Colon (tissue), 2 donors: ENCODE results near the gene TM4SF18.
"Not testable (repeated sequence)": the region's sequence is repeated elsewhere in the genome, so short reads cannot be mapped to it uniquely, and the experiment has no call there.

Source experiments
- FAIRE-seq: peaks from 2 replicates; lab custom pipeline; 2012; peaks lifted over from hg19 to GRCh38; lab: Jason Lieb, UNC
- donor health status: control.
- donor health status: control.

TM4SF18 gene

DNA sequence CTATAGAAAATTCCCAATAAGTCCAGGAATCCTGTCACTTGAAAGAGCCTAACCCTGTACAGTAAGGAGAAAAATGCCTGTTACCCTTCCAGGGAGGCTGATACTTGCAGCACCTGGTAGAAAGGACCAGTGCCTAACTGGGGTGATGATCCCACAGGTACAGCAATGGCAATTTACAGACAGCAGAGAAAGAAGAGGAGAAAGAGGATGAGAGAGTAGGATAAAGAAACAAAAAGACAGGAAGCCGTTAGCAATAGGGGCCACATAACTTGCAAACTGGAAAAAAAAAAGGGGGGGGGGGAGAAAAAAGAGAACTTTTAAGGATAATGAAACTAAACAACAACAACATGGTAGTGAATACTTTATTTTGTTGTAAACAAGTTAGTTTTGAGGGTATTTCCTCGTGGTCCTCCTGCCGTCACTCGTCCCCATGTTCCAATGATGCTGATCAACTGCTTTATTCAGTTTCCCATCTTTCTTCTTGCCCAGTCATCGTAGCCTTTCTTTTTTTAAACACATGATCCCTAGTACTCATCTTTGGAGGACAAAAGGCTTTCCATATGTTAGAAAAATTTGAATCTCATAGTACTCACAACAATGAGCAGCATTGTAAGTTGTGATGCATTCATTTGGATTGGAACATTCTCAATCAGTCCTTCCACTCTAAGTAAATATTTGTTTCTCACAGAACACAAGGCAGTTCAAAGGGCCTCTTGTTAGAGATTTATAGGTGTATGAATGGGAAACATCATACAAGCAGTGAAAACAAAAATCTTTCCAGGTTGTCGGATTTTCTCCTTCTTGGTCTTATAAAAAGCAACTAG is 35.5 kb upstream of the TM4SF18 start:
- FAIRE-seq = no peak

DNA sequence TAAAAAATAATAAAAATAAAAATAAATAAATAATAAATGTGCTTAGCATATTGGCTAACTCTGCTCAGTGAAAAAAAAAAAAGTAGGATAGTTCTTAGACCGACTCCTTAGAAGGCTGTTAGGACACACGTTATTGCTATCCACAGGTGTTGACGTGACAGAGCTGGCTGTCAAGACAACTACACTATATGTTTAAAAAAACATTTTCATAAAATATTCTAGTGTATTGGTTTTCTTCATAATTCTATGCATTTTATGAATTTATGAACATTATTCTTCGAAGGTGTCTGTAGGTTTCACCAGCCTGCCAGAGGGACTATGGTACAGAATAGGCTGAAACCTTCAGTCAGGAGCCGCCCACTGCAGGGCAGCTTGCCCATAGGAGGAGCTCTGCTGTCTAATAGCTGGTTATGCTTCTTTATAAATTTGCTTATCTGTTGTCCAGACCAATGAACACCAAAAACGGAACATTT is 34.8 kb upstream of the TM4SF18 start:
- no peak for FAIRE-seq

DNA sequence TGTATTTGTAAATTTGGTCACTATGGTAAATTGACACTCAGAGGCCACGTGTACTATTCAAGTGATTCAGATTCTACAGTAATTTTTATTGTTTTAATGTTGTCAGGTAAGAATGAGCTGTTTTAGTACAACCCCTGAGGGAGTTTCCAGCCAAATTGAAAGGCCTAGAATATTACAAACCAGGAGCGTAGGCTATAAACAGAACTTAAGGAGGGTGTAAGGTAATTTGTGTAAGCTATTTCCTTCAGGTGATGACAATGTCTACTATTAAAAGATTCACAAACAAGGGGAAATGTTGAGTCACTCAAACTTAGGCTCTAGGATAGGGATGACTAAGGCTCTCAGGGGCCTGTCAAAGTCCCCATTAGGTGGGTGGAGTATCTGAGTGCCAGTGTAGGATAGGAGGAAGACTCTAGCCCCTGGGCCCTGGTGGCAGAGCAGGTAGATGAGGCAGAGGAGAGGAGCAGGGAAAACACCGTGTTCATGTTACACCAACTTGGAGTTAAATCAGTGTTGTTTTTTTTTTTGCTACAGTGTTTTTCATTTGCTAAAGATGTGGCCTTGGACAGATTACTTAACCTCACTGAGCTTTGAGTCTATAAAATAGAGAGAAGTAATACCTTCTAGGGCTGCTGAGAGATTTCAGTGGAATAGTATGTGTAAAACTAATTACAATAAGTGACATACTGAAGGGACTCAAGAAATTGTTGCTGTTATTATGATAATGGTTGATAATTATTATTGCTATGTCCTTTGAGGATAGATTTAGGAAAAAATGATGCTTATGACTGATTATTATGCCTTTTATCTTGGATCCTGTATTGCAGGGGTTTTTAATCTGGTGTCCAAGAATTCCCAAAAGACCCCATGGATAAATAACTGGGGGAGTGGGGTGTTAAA is 33.8 kb upstream of the TM4SF18 start:
- FAIRE-seq = no peak

DNA sequence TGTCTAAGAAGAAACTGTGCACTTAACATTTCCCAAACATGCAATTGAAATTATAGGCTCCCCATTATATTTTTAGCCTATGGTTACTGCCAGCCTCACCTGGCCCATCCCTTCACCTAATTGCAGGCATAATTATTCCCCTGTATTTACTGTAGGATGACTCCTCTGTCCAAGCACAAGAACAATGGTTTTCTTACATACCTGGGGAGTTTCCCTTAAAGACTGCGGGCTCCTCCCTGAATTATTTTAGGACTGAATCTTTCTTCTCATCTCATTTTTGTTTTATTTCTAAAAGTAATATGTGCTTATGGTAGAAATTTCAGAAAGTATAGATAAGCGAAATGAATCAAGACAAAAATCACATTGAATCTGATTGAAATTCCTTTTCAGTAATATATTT is 32.6 kb upstream of the TM4SF18 start:
- FAIRE-seq = no peak

DNA sequence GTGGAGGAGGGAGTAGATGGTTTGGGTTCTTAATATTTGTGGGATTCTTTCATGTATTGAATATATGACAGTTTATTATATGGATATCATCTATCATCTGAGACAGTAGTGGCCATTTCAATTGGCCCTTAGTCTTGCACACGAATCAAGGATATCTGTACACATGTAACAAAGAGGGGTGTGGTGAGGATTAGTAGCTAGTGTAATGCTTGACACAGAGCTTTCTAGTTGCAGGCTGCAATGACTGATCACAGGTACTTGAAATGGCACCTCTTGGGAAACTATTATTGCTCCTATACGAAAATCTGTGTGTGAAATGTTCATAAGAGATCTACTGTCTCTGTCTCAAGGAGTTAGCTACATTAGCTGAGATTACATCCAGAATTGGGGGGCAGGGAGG is 31.2 kb upstream of the TM4SF18 start:
- FAIRE-seq = no peak

DNA sequence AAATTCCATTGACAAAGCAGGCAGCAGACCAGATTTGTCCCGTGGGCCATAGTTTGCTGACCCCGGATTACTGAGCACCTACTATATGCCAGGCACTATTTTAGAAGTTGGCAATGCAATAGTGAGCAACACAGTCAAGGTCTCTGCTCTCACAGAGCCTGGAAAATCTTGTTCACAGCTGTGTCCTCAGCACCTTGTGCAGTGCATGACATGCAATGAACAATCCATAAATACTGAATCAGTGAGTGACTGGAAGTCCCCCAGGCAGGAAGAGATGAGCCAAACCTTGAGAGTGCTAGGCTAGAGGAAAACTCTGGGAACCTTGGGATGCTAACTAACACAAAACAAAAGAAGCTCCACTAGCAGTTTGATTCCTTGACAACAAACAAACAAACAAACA is 29.6 kb upstream of the TM4SF18 start:
- no peak for FAIRE-seq

DNA sequence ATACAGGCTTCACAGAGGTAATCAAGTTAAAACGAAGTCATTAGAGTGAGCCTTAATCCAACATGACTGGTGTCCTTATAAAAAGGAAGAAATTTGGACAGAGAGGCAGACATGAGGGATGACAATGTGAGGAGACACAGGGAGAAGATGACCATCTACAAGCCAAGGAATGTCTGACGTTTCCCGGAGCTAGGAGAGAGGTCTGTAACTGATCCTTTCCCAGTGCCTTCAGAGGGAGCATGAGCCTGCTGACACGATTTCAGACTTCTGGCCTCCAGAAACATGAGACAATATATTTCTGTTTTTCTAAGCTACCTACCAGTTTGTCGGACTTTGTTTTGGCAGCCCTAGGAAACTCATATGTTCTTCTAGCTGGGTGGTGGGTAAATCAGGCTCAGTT is 28.9 kb upstream of the TM4SF18 start:
- FAIRE-seq = no peak

DNA sequence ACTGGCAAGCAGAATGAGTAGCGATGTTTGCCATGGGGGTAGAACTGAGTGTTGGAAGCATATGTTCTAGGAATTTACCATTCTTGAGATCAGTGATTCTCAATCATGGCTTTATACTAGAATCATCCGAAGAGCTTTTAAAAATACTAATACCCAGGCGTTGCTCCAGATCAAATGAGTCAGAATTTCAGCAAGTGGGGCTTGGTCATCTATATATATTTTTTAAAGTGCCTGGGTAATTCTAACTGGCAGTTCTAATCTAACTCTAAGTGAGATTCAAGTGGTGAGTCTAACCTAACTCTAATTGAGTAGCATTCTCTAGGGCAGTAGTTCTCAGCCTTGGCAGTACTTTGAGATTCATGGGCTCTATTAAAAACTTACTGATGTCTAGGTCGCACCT is 23.2 kb upstream of the TM4SF18 start:
- FAIRE-seq = no peak

DNA sequence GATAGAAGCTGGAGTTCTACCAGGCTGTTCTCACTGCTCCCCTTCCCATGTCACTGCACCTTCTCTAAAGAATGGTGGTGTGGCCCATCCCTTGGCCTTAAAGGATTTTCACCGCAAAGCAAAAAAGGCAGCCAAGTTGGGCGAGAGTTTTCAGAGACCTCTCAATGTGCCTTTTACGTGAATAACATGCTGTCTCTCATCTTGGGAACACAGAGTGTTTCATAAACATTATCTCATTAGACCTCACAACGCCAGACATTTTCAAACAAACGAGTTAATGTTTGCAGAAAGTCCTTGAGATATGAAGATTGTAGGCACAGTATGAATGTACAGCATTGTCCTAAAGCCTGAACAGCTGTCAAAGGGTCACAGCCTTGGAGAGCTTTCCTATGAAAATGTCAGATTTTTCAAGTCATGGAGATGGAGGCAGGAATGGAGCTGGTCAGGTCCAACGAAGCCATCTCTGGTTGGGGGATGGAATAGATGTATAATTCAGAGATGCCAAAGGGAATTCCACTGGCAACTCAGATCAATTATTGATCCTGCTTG is 22.7 kb upstream of the TM4SF18 start:
- no peak for FAIRE-seq

DNA sequence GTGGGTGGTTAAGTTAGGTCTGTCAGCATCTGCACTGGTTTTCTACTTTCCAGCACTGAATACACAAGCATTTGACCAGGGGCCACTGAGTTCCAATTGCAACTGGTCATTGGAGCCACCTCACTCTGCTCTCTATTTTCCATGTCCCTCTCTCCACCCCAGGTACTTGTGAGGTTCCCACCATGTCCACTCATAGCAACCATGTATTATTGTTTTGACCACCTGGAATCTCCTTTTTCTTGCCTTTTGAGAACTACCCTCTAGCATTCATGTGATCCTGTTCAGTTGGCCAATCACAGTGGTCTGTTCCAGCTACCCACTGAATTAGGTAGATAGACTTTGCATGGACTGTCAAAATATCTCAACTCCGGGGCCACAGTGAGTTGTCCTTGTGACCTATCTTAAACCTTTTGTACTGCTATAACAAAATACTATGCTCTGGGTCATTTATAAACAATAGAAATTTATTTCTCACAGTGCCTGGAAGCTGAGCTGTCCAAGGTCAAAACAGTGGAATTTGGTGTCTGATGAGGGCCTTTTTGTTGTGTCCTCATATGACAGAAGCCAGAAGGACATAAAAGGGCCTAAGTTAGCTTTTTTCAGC is 20.2 kb upstream of the TM4SF18 start:
- FAIRE-seq = no peak

DNA sequence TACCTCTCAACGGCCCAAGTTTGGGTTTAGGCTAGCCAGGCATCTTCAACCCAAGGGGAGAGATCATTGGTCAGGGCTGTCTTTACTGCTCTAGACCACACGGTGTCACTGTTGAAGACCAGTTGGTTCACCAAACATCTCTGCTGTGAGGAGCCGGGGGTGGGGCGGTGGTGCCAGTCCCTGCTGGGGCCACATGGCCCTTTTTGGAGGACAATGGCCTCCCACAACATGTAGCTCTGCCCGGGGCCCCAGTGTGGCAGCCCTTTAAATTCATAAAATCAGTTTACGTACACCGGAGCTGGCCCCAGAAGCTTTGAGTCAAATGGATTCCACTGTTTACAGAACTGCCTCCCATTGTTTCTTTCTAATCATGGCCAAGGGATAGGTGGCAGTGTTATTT is 19.1 kb upstream of the TM4SF18 start:
- FAIRE-seq = no peak

DNA sequence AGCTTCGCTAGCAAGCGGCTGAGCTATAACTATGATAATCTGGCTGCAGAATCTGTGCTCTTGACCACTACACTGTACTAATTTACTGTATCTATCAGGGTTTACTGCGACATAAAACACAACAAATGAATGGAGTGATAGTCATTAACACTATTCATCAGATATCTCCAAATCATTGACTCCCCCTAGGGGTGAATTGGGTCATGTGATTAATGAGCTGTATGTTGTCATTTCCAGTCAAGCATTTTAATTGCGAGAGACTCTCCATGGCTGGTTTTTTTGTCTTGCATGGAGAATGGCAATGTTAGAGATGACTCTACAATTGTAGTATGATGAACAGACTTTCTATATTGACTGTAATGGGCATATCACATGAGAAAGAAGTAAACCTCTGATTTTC is 10.5 kb upstream of the TM4SF18 start:
- no peak for FAIRE-seq

DNA sequence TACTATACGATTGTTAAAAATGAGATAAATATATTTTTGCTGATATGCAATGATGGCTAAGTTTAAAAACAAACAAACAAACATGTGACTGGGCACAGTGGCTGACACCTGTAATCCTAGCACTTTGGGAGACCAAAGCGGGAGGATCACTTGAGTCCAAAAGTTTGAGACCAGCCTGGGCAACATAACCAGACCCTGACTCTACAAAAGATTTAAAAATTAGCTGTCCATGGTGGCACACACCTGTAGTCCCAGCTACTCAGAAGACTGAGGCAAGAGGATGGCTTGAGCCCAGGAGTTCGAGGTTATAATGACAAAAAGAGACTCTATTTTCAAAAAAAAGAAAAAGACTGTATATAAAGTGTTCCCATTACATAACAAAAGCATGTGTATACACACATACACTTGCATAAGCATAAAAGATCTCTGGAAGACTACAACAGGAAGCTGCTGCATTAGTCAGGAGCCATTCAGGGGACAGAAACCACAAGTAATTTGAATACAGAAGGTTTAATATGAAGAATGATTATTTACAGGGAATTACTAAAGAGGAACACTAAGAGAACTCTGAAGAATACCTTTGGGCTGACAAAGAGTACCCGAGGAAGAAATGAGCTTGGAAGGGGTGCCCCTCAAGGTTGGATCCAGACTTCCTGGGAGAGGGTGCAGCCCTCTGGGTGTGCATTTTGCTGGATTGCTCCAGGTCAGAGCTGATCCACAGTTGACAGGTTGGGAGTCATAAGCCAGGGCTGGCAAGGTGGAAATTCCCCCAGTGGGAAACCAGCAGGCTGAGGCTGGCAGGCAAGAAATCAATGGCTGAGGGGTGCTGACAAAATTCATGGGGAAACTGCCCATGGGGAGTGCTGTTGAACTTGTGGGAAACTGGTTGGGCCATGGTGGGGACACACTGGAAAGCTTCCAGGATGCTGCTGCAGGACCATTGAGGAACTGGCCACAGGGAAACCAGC is 9.3 kb upstream of the TM4SF18 start:
- FAIRE-seq = no peak

DNA sequence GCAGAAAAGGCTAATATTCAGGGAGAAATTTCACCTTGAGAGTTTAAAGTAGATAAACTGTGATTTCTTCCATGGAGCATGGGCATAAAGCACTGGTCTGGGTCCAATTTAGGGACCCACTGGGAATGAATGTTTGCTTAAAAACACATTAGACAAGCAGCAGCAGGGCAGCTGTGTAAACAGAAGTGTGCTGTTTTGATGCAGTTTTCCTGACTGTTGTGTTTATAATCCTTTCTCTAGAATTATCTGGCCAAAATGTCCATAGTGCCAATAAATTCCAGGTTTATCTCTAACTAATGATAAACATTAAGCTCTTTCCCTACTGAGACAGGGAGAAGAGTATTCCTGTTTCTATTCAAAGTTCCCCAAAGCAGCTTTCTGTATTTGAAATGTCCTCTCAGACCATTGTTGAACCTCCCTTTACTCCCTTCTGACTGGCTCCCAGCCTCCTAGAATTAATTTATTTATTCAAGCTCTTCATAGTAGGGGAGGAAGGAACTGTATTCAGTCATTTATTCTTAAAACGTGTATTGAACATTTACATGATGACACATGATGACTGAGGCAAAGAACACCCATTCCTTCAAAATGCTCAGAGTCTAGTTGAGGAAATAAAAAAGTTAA is 7.0 kb upstream of the TM4SF18 start:
- FAIRE-seq = no peak

DNA sequence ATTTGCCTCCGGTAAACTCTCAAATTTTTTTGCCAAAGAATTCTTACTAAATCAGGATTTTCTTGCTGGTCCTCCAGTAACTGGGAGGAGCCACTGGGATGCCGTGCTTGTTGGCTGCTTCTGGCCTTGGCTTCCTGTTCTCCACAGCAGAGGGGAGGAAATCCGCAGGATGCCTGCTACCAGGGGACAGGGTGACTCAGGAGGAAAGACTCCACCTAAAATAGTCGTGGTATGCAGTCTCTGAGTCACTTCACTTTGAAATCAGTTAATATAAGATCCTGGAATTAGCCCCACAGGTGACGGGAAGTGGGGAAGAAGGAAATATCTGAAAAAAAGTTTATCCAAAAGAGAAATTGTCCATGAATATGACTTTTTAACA is 6.5 kb upstream of the TM4SF18 start:
- no peak for FAIRE-seq

DNA sequence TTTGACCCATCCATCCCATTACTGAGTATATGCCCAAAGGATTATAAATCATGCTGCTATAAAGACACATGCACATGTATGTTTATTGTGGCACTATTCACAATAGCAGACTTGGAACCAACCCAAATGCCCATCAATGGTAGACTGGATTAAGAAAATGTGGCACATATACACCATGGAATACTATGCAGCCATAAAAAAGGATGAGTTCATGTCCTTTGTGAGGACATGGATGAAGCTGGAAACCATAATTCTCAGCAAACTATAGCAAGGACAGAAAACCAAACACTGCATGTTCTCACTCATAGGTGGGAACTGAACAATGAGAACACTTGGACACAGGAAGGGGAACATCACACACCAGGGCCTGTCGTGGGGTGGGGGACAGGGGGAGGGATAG is 4.0 kb upstream of the TM4SF18 start:
- FAIRE-seq = not testable (repeated sequence)

DNA sequence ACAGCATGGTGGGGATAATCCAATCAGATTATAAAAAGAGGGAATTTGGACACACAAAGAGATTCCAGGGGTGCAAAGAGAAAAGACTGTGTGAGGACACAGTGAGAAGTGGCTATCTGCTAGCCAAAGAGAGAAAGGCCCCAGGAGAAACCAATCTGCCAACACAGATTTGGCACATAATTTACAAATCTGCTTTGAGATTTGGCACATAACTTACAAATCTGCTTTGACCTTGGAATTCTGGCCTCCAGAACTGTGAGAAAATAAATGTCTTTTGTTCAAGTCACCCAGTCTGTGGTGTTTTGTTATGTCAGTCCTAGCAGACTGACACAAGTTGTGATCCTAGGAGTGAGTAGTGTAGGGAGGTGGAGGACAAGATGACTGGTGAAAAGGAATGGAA is 3.5 kb upstream of the TM4SF18 start:
- FAIRE-seq = no peak

DNA sequence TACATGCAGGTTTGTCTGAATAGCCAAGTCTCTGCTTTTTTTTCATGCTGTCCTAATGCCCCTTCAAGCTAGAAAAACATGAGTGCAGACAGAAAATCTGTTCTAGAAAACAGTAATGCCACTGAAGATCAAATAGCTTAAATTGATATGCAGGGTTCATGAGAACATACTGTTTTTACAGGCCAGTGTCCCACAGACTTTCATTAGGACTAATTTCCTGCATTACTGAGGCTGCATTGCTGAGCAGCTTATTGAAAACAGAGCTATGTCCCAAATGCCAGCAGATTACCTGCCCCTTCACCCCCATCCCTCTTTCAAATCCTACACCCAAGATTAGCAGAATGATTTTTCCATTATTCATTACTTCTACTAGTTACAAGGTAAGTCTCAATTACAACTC is 665 bp downstream of the TM4SF18 start:
- FAIRE-seq = no peak

DNA sequence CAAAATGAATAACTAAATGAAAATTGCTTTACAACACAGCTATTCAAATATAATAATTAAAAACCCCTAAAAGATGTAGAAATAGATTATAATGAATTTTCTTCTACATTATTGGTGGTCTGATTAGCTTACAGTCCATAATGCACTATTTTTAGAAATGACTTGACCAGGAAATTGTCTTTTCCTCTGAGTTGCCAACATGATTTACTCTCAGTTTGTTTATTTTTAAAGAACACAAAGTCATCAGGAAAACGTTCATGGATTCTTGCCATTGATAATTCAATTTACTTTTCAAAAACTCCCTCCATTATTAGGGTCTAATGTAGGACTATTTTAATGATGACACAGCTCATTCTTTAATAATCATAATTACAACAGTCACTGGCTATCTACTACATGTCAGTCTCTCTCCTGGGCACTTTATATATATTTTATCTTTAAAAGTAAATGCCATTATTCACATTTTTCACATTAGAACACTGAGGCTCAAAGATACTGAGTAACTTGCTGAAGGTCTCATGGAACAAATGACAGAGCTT is 1.1 kb downstream of the TM4SF18 start:
- no peak for FAIRE-seq

DNA sequence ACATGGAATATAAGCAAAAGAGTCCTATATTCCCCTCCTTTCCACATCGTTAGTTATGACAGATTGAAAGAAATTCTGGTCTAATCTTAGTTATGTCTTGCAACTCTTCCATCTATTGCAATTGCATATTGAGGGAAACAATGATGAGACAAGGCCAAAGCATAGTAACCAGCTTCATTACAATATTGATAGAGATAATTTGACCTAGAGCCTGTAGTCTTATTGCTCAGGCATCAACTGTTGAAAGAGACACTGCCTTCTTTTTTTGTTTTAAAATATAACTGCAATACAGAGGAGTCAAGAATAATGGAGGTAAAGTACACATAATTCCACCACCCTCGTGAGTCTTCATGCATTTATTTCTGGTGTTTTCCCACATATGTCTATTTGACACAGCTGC is 2.0 kb downstream of the TM4SF18 start:
- no peak for FAIRE-seq
